ENCODE measurements around the gene UNG. TPM values are rescaled to one million over a fixed set of nuclear protein-coding genes. Genes with fewer than 3 reads are reported as not detected.

Gene UNG
- total and polyA plus RNA-seq, 2 donors (not counting 1 experiment from before 2014, with no cell fraction given) = 6.1 to 14.7 TPM

DNA sequence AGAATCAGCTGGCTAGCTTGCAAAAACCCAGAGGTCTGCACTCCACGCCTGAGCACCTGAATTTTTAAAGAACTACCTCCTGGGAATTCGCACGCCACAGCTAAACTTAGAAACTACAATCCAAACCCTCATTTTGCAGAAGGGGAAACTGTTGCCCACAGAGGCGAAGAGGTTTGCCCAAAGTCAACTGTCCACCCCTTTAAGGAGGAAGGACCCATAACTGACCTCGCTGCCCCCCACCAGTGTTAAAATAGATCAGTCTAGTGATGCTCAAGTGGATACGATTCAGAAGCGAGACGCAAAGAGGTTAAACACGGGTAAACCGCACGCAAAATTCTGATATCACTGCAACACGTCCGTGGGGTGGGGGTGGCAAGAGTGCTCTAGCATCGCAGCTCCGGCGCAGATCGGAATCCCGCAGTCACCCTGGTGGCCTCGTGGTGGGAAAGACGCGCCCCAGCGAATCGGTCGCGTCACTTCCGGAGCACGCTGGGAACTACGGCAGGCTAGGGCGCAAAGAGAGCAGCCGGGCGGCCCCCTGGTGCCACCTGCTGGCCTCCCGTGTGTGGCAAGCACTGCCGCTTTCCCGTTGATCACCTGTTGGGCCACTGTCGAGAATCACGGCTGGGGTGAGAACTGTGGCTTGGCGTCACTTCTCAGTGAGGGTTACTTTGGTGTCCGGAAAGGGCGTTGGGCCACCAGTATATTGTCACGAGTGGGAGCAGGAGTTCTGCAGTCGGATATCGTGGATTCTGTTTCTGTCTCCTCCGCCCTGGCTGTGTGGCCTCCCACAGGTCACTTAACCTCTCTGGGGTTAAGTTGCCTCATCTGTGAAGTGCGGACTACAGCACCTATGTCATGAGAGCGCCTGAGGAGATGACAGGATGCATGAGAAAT, 4.1 kb upstream of the UNG start, which contains the start of gene ALKBH2:
Gene ALKBH2 (minus strand): TSS at position 451 of the 897 bp plus-strand sequence. CDS start 686 bp downstream, outside the sequence.
- H2AFZ ChIP-seq (ENCODE audit: insufficient read depth, low read depth, low read length, poor library complexity, severe bottlenecking) = peak within 1 kb of the TSS; percentile 94
- Mint-ChIP-seq H3K27ac (peak within 1 kb of the TSS; percentile 89), H3K4me1 (peaks cover 34% of the 10 kb centered on the region), H3K27me3 (no peaks in the 10 kb centered on the region), H3K4me3 (peak within 1 kb of the TSS; percentile 95), H3K9me3 (ENCODE audit: insufficient read depth) (no peaks in the 10 kb centered on the region)
- intact Hi-C loops (cut with micrococcal nuclease) = loop anchor here (1.0 to 10.0 kb wide), 11 partner anchors 18 to 976 kb away; partner anchors contain the start of genes CORO1C, FAM222A, FICD and ISCU
- peaks cover 26% of the 10 kb centered on the region for H3K79me2 ChIP-seq (ENCODE audit: control insufficient read depth, insufficient read depth, low read length)
- H3K36me3 ChIP-seq (replicated peaks in 1 of 2; ENCODE audit: control extremely low read depth in 1 of 2, control insufficient read depth in 1 of 2, extremely low read depth in 1 of 2, insufficient read depth in 2 of 2, low read length in 1 of 2) = peaks cover 0 to 15% of the 10 kb centered on the region in 2 experiments
- 2% methylated on average over 43 of the region's 45 CpGs for WGBS (ENCODE audit: insufficient coverage)
- no peaks in the 10 kb centered on the region for H4K20me1 ChIP-seq (ENCODE audit: control insufficient read depth, insufficient read depth, low read length, poor library complexity, severe bottlenecking)
- ATAC-seq (ENCODE audit: low read depth) (peak; percentile 70), DNase-seq (peak; percentile 96)
- no peaks in the 10 kb centered on the region for H3K9me3 ChIP-seq (ENCODE audit: control extremely low read depth in 1 of 3, control insufficient read depth in 2 of 3, insufficient read depth in 1 of 3, low read length in 2 of 3)
- ChIA-PET POLR2A (interaction anchor here (0.6 kb wide), 1 partner anchor 15 kb away, joined by 3 read pairs; no protein-coding TSS in a partner anchor), CTCF (interaction anchor here (0.6 to 2.6 kb wide), 11 partner anchors 9 to 528 kb away, joined by 3 to 11 read pairs (median 5); partner anchors contain the start of gene USP30)
- H3K4me1 ChIP-seq (ENCODE audit: control insufficient read depth in 2 of 2, insufficient read depth in 2 of 2, low read length in 2 of 2) = peaks cover 24 to 28% of the 10 kb centered on the region in 2 donors
- peak within 1 kb of the TSS; percentile 58 to 78 for H3K27ac ChIP-seq (ENCODE audit: low read length in 2 of 2)
- H3K4me2 ChIP-seq (replicated peaks; ENCODE audit: low read depth, low read length, poor library complexity, severe bottlenecking) = peak within 1 kb of the TSS; percentile 95
- H3K27me3 ChIP-seq (replicated peaks in 1 of 4; ENCODE audit: control extremely low read depth in 1 of 4, control insufficient read depth in 3 of 4, insufficient read depth in 4 of 4, low read length in 3 of 4) = no peaks in the 10 kb centered on the region
- no peak for TF ChIP-seq EZH2 (IDR thresholded peaks at IDR 0.05; ENCODE audit: borderline replicate concordance, insufficient read depth, low read depth, low read length, poor library complexity, severe bottlenecking)
- TF ChIP-seq, protein P1, sequence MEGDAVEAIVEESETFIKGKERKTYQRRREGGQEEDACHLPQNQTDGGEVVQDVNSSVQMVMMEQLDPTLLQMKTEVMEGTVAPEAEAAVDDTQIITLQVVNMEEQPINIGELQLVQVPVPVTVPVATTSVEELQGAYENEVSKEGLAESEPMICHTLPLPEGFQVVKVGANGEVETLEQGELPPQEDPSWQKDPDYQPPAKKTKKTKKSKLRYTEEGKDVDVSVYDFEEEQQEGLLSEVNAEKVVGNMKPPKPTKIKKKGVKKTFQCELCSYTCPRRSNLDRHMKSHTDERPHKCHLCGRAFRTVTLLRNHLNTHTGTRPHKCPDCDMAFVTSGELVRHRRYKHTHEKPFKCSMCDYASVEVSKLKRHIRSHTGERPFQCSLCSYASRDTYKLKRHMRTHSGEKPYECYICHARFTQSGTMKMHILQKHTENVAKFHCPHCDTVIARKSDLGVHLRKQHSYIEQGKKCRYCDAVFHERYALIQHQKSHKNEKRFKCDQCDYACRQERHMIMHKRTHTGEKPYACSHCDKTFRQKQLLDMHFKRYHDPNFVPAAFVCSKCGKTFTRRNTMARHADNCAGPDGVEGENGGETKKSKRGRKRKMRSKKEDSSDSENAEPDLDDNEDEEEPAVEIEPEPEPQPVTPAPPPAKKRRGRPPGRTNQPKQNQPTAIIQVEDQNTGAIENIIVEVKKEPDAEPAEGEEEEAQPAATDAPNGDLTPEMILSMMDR (IDR thresholded peaks at IDR 0.05) = peak; percentile 97
- peak within 1 kb of the TSS; percentile 87 for H3K9ac ChIP-seq (ENCODE audit: low read length)
- H3K4me3 ChIP-seq (ENCODE audit: control extremely low read depth in 1 of 5, extremely low read depth in 1 of 5, insufficient read depth in 1 of 5, low read depth in 2 of 5, low read length in 4 of 5) = peak within 1 kb of the TSS; percentile 64 to 98 (median 85)
